ENCODE measurements around the gene SPATA45. TPM values are rescaled to one million over a fixed set of nuclear protein-coding genes. Genes with fewer than 3 reads are reported as not detected.
"Not testable (repeated sequence)": the region's sequence is repeated elsewhere in the genome, so short reads cannot be mapped to it uniquely, and the experiment has no call there.

Gene SPATA45
- 2.0 TPM for total RNA-seq

- DNase-seq (ENCODE audit: low spot score in 2 of 2) (no peak), FAIRE-seq (no peak)
These were observed at the start of gene SPATA45 for GRCh38 chr1:212847549-212847948. TSS of gene SPATA45 (minus strand) at chr1:212847649. CDS start at chr1:212836149, 11,500 bp downstream.

DNA sequence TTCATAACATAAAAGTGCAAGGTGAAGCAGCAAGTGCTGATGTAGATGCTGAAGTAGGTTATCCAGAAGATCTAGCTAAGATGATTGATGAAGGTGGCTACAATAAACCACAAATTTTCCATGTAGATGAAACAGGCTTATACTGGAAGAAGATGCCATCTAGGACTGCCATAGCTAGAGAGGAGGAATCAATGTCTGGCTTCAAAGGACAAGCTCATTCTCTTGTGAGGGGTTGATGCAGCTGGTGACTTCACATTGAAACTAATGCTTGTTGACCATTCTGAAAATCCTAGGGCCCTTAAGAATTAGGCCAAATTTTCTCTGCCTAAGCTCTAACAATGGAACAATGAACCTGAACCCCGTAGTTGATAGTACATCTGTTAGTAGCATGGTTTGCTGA, 44.7 kb upstream of the SPATA45 start:
- DNase-seq (ENCODE audit: low spot score in 2 of 2) (no peak), FAIRE-seq (no peak)

DNA sequence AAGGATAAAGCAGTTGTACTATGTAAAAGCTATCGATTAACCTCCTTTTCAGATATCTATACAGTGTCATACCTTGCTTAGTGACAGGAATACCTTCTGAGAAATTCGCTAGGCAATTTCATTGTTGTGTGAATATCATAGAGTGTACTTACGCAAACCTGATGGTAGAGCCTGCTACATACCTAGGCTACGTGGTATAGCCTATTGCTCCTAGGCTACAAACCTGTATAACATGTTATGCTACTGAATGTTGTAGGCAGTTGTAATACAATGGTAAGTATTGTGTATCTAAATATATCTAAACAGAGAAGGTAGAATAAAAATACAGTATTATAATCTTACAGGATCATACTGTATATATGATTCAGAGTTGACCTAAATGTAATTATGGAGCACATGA, 37.1 kb upstream of the SPATA45 start:
- no peak for FAIRE-seq
- DNase-seq (ENCODE audit: low spot score in 2 of 2): no peak

DNA sequence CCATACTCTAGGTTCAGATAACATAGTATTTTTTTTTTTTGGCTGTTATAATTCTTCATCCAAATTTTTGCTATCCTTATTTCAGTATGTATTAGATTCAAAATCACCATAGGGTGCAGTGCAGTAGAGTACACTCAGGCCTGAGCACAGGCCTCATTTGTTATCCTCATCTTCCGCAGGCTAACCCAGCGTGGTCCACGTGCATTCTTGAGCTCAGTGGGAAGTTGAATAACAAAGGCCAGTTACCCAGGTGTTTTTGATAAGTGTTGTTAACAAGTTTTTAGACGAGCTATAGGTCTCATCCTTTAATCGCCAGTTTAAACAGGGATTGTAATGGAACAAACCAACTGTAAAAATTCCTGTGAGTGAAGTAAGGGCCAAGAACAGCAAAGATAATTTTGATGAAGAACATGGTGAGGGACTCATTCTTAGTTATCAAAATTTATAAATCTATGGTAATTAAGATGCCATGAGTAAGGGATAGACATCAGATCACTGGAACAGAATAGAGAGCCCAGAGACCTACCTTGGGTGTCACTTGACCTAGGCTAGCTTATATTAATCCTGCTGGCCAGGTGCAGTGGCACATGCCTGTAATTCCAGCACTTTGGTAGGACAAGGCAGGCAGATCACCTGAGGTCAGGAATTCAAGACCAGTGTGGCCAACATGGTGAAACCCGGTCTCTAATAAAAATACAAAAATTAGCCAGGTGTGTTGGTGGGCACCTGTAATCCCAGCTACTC, 32.7 kb upstream of the SPATA45 start:
- FAIRE-seq: no peak
- DNase-seq (ENCODE audit: low spot score in 2 of 2): no peak

DNA sequence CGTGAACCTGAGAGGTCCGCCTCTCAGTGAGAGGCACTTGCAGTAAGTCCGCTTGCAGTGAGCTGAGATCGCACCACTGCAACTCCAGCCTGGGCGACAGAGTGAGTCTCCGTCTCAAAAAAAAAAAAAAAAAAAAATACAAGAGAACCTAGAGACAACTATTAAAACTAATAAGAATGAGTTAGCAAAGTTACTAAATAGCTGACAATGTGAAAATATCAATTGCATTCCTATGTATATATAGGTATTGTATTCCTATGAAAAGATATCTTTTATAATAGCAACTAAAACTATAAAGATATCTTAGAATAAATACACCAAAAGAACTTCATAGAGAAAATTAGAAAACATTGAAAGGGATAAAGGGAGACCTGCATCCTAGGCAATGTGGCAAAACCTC, 31.0 kb upstream of the SPATA45 start:
- FAIRE-seq (no peak), DNase-seq (ENCODE audit: low spot score in 2 of 2) (no peak)

- no peak for DNase-seq (ENCODE audit: low spot score in 2 of 2)
- FAIRE-seq: no peak
These were observed 26.1 kb upstream of the SPATA45 start for GRCh38 chr1:212873518-212873917.

- DNase-seq (ENCODE audit: low spot score in 2 of 2): no peak
- no peak for FAIRE-seq
These were observed 24.5 kb upstream of the SPATA45 start for GRCh38 chr1:212871976-212872375.

DNA sequence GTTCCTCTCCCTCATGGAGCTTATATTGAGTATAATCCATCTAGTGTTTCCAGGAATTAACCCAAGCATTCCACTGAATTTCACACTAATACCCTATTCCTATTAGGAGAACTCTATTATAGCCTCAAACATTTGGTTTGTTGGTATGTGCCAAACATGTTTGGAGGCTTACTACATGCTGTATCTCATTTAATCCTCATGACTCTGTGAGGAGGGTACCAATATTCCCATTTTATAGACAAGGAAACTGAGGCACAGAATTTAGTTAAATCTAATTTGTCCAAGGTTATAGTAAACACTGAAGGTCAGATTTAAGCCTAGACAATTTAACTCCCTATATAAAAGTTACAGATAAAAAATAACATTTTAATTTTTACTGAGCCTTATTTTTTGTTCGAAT, 19.7 kb upstream of the SPATA45 start:
- DNase-seq (ENCODE audit: low spot score in 2 of 2) (no peak), FAIRE-seq (no peak)

GRCh38 chr1:212864201-212864600, 16.8 kb upstream of the SPATA45 start:
- FAIRE-seq: no peak
- DNase-seq (ENCODE audit: low spot score in 2 of 2): no peak

GRCh38 chr1:212863345-212863744, 15.9 kb upstream of the SPATA45 start:
- not testable (repeated sequence) for DNase-seq (ENCODE audit: low spot score in 2 of 2); FAIRE-seq

DNA sequence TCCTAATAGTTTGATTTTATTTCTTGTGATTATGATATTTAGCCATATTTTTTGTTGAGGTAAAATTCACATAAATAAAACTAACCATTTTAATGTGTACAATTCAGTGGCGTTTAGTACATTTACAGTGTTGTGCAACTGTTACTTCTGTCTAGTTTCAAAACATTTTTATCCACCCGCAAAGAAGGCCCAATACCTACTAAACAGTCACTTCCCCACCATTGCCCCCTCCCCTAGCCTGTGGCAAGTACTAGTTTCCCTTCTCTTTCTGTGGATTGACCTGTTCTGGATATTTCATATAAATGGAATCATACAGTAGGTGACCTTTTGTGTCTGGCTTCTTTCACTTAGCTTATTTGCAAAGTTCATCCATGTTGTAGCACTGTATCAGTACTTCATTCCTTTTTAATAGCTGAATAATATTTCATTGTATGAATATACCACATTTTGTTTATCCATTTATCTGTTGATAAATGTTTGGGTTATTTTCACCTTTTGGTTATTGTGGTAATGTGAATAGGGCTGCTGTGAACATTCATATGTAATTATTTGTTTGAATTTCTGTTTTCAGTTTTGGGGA, 14.8 kb upstream of the SPATA45 start:
- DNase-seq (ENCODE audit: low spot score in 2 of 2): no peak
- no peak for FAIRE-seq

- no peak for DNase-seq (ENCODE audit: low spot score in 2 of 2)
- no peak for FAIRE-seq
These were observed 13.5 kb upstream of the SPATA45 start for GRCh38 chr1:212860713-212861581.

DNA sequence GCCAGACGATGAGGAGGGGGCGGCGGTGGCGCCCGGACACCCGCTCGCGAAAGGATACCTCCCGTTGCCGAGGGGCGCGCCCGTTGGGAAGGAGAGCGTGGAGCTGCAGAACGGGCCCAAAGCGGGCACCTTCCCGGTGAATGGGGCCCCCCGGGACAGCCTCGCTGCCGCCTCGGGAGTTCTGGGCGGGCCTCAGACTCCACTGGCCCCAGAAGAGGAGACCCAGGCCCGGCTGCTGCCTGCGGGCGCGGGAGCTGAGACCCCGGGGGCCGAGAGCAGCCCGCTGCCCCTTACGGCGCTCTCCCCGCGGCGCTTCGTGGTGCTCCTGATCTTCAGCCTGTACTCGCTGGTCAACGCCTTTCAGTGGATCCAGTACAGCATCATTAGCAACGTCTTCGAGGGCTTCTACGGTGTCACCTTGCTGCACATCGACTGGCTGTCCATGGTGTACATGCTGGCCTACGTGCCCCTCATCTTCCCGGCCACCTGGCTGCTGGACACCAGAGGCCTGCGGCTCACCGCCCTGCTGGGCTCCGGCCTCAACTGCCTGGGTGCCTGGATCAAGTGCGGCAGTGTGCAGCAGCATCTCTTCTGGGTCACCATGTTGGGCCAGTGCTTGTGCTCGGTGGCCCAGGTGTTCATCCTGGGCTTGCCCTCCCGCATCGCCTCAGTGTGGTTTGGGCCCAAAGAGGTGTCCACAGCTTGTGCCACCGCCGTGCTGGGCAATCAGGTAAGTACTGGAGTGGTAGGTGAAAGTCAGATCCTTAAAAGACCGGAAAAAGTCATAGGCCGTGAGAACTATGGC, 11.2 kb upstream of the SPATA45 start:
- DNase-seq (ENCODE audit: low spot score in 2 of 2): peak in 1 of 2 donors; percentile 22
- FAIRE-seq: no peak

- FAIRE-seq: no peak
These were observed 10.6 kb upstream of the SPATA45 start, which contains the start of gene FLVCR1 for GRCh38 chr1:212857992-212858460. TSS of gene FLVCR1 (plus strand) at chr1:212858275. CDS start at chr1:212858453, 178 bp downstream.

DNA sequence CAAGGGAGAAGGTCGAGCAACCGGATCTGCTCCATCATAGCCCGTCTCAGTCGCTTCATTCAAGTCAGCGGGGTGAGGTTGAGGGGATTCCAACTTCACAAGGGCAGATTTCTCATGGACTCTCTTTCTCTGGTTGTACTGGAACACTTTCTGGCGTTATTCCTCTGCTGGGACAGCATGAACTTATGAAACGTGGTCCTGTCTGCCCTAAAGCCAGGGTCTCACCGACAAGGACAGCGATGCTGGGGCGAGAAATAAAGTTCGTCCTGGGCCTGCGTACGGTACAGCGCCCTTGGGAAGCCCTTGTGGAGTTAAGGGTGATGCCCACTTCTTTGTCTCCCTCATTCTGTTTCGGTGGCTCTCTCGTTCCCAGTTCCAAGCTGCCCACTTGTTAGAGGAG, 9.3 kb upstream of the SPATA45 start:
- no peak for FAIRE-seq
- DNase-seq (ENCODE audit: low spot score in 2 of 2): no peak

More at GRCh38 chr1:212857992-212858460, 10.6 kb upstream of the SPATA45 start, which contains the start of gene FLVCR1:
- peak; percentile 87 to 95 for DNase-seq (ENCODE audit: low spot score in 2 of 2)

DNA sequence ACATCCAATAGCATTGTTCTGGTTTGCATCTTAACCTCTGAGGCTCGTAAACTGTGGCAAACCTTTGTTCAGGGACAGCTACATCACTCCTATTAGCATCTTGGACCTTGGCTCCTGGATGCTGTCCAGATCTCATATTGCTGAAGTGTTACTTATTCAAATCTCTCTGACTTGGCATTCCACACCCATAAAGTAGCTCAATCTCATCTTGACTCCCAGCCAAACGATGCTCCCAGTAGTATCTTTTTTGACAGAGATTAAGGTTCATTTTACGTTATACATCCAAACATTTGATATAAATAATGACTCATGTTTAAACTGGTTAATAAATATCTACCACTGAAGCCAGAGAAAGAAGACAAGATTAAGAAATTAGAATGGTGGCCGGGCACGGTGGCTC, 6.2 kb upstream of the SPATA45 start:
- FAIRE-seq: no peak
- no peak for DNase-seq (ENCODE audit: low spot score in 2 of 2)

DNA sequence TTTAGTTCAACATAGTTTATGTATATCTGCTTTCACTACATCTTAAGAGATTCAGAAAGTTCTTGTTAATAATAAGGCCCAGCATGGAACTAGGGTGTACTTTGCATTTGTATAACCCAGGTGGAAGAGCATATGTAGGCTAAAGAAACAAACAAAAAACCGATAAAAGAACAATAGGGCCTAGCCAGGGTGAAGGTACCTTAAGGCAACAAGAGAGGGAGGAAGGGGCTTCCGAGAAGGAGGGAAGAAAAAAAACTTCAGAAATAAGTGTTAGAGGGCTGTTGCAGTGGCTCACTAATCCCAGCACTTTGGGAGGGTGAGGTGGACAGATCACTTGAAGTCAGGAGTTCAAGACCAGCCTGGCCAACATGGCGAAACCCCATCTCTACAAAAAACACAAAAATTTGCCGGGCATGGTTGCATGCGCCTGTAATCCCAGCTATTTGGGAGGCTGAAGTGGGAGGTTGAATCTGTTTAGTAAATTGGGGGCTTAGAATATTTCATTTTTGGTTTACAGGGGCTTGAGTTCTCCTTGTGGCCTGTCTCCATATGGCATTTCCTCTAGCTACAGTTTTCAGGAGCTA, 4.7 kb upstream of the SPATA45 start:
- DNase-seq (ENCODE audit: low spot score in 2 of 2): no peak

GRCh38 chr1:212844521-212844920, 2.9 kb downstream of the SPATA45 start:
- DNase-seq (ENCODE audit: low spot score in 2 of 2); FAIRE-seq: not testable (repeated sequence)

More for the DNA sequence above, 4.7 kb upstream of the SPATA45 start:
- FAIRE-seq: no peak

GRCh38 chr1:212838145-212838544, 9.3 kb downstream of the SPATA45 start:
- FAIRE-seq: no peak

More at GRCh38 chr1:212838145-212838544, 9.3 kb downstream of the SPATA45 start:
- DNase-seq (ENCODE audit: low spot score in 2 of 2): no peak
